Gastrocnemius medialis (tissue), 4 donors: ENCODE data around the gene PHACTR3. TPM values are rescaled to one million over a fixed set of nuclear protein-coding genes. Genes with fewer than 3 reads are reported as not detected.

Source experiments
- ATAC-seq, 2 donors: fragments of 150-250 bp; one replicate each; pipeline ENCODE4 v1.9.1; 2016
- DNase-seq, 2 donors: peaks; one replicate each; pipeline ENCODE4 v3.0.0-alpha.2; 2019
- H3K27ac ChIP-seq, 4 donors: fragments of 200-600 bp; sonication (generic); 1 replicate in 1 of 4; 2 replicates in 3 of 4; pipeline ENCODE4 v1.5.1; 2016 to 2018; ENCODE audit warnings: mild to moderate bottlenecking in 2 of 4, moderate library complexity in 1 of 4
- H3K27me3 ChIP-seq, 3 donors: fragments of 200-600 bp; sonication (generic) in 2 of 3; 1 replicate in 1 of 3; 2 replicates in 2 of 3; pipeline versions ENCODE4 v1.5.1 to v1.6.0; 2016 to 2019; ENCODE audit warnings: mild to moderate bottlenecking in 1 of 3, moderate library complexity in 1 of 3
- H3K36me3 ChIP-seq, 2 donors: fragments of 200-600 bp; sonication (generic) in 1 of 2; one replicate each; pipeline ENCODE4 v1.5.1; 2017 to 2018
- H3K4me1 ChIP-seq, 2 donors: fragments of 200-600 bp; sonication (generic) in 1 of 2; one replicate each; pipeline ENCODE4 v1.5.1; 2016 to 2017; ENCODE audit warnings: mild to moderate bottlenecking in 2 of 2
- H3K4me3 ChIP-seq, 4 donors: fragments of 200-600 bp; sonication (generic) in 3 of 4; 1 replicate in 1 of 4; 2 replicates in 3 of 4; pipeline ENCODE4 v1.5.1; 2016 to 2019; ENCODE audit warnings: mild to moderate bottlenecking in 2 of 4
- H3K9me3 ChIP-seq, 3 donors: fragments of 200-600 bp; sonication (generic) in 2 of 3; 1 replicate in 1 of 3; 2 replicates in 2 of 3; pipeline ENCODE4 v1.5.1; 2016 to 2019
- CTCF ChIP-seq, 5 experiments: fragments of 450-650 bp in 3 of 5; fragments of 200-600 bp in 2 of 5; sonication (generic) in 2 of 5; IDR thresholded peaks in 4 of 5; conservative IDR thresholded peaks in 1 of 5; 1 replicate in 4 of 5; 2 replicates in 1 of 5; pipeline ENCODE4 v1.5.1; 2016 to 2019; ENCODE audit warnings: antibody characterized with exemption in 5 of 5, mild to moderate bottlenecking in 3 of 5, moderate library complexity in 3 of 5
- POLR2A ChIP-seq, 2 donors: fragments of 450-650 bp; IDR thresholded peaks; one replicate each; pipeline ENCODE4 v1.6.1; 2017; ENCODE audit warnings: antibody characterized with exemption in 2 of 2, mild to moderate bottlenecking in 2 of 2, moderate library complexity in 2 of 2
- in situ Hi-C, 4 donors: fragments of 200-750 bp; cut with MboI; loops; one replicate each; pipeline versions ENCODE4 v1.15.0 to v1.8.0; 2017; ENCODE audit warnings: low sequenced_read_pairs in 4 of 4
- intact Hi-C: fragments of 100-400 bp; cut with DNase I; formaldehyde crosslinking; loops from one replicate; pipeline ENCODE4 v1.15.1; 2023; ENCODE audit warnings: low total_unique reads
- total RNA-seq, 4 donors: library from RNA; depleted of rRNA; stranded (reverse); fragments of >200 nt; gene quantifications; one replicate each; pipeline versions ENCODE4 v1.1.0 to v1.2.3, GENCODE V29; 2016

The PHACTR3 gene
- total RNA-seq, 4 donors from 2014 or later: 0.24 to 1.1 (median 0.59) TPM; not detected in 1

- DNase-seq (no peak), ATAC-seq (no peak)
- no peak for TF ChIP-seq CTCF (IDR thresholded peaks at IDR 0.05 in 4 of 5, conservative IDR thresholded peaks at IDR 0.05 in 1 of 5)
- no peak for TF ChIP-seq POLR2A (IDR thresholded peaks at IDR 0.05)
- Histone ChIP-seq H3K9me3 (no peaks in the 10 kb centered on the region), H3K27ac (no peak overlapping the region), H3K4me3 (no peak overlapping the region), H3K27me3 (no peaks in the 10 kb centered on the region), H3K4me1 (no peaks in the 10 kb centered on the region), H3K36me3 (no peaks in the 10 kb centered on the region)
- intact Hi-C loops: no loop called here
- in situ Hi-C loops: no loop called here
Measured at GRCh38 chr20:59686404-59687346, 82.3 kb downstream of the PHACTR3 start.

- no peaks in the 10 kb centered on the region for H3K27me3 ChIP-seq
- no peak overlapping the region for H3K27ac ChIP-seq
- no peak for ATAC-seq
- no peaks in the 10 kb centered on the region for H3K36me3 ChIP-seq
- no peaks in the 10 kb centered on the region for H3K9me3 ChIP-seq
- in situ Hi-C loops (no loop called here), intact Hi-C loops (no loop called here)
- no peak for DNase-seq
- H3K4me3 ChIP-seq: no peak overlapping the region
- no peaks in the 10 kb centered on the region for H3K4me1 ChIP-seq
- no peak for TF ChIP-seq CTCF (IDR thresholded peaks at IDR 0.05 in 4 of 5, conservative IDR thresholded peaks at IDR 0.05 in 1 of 5)
- no peak for TF ChIP-seq POLR2A (IDR thresholded peaks at IDR 0.05)
Measured at GRCh38 chr20:59688356-59688755, 84.0 kb downstream of the PHACTR3 start.

GRCh38 chr20:59688999-59689398 lies 84.7 kb downstream of the PHACTR3 start:
- intact Hi-C loops (no loop called here), in situ Hi-C loops (no loop called here)
- H3K4me3 ChIP-seq: no peak overlapping the region
- DNase-seq (no peak), ATAC-seq (no peak)
- no peaks in the 10 kb centered on the region for H3K36me3 ChIP-seq
- no peaks in the 10 kb centered on the region for H3K9me3 ChIP-seq
- H3K27me3 ChIP-seq: no peaks in the 10 kb centered on the region
- TF ChIP-seq POLR2A (IDR thresholded peaks at IDR 0.05) (no peak), CTCF (IDR thresholded peaks at IDR 0.05 in 4 of 5, conservative IDR thresholded peaks at IDR 0.05 in 1 of 5) (no peak)
- H3K27ac ChIP-seq: no peak overlapping the region
- no peaks in the 10 kb centered on the region for H3K4me1 ChIP-seq

- Histone ChIP-seq H3K27me3 (no peaks in the 10 kb centered on the region), H3K27ac (no peak overlapping the region), H3K4me3 (no peak overlapping the region), H3K36me3 (no peaks in the 10 kb centered on the region), H3K9me3 (no peaks in the 10 kb centered on the region), H3K4me1 (no peaks in the 10 kb centered on the region)
- no peak for DNase-seq
- intact Hi-C loops: no loop called here
- TF ChIP-seq POLR2A (IDR thresholded peaks at IDR 0.05) (no peak), CTCF (IDR thresholded peaks at IDR 0.05 in 4 of 5, conservative IDR thresholded peaks at IDR 0.05 in 1 of 5) (no peak)
- in situ Hi-C loops: no loop called here
- ATAC-seq: no peak
Measured at GRCh38 chr20:59690101-59690500, 85.8 kb downstream of the PHACTR3 start.
